Tibial nerve (tissue), 4 donors: ENCODE results near the gene KANSL3.

Source experiments
- EP300 ChIP-seq, 2 donors: sonication (generic); formaldehyde crosslinking; IDR thresholded peaks; one replicate each; pipeline ENCODE4 v1.6.1; 2017; ENCODE audit warnings: antibody characterized with exemption in 2 of 2, mild to moderate bottlenecking in 1 of 2
- POLR2A ChIP-seq, 2 donors: fragments of 450-650 bp; IDR thresholded peaks; one replicate each; pipeline ENCODE4 v1.6.1; 2017; ENCODE audit warnings: antibody characterized with exemption in 2 of 2, mild to moderate bottlenecking in 2 of 2, moderate library complexity in 2 of 2
- TF ChIP-seq, protein P1 (sequence below), 5 experiments: fragments of 200-600 bp in 3 of 5; fragments of 450-650 bp in 2 of 5; sonication (generic) in 3 of 5; IDR thresholded peaks; one replicate each; pipeline ENCODE4 v1.5.1; 2016 to 2019; ENCODE audit warnings: antibody characterized with exemption in 5 of 5, mild to moderate bottlenecking in 3 of 5, moderate library complexity in 2 of 5

DNA sequence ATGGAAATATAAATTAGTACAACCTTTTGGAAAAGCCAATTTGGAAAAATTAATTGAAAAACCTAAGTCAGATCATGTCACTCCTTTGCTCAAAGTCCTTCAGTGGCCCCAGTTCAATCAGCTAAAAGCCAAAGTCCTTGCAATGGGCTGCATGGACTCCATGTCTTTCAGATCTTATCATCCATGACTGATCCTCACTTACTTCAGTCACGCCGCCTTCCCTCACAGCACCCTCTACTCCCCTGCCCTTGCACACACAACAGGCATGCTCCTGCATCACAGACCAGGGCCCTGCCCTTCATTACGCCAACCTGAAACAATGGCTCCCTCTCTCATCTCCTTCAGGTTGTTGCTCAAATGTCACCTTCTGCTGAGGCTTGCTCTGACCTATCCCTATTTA, 15.6 kb downstream of the KANSL3 start:
- TF ChIP-seq, protein P1, sequence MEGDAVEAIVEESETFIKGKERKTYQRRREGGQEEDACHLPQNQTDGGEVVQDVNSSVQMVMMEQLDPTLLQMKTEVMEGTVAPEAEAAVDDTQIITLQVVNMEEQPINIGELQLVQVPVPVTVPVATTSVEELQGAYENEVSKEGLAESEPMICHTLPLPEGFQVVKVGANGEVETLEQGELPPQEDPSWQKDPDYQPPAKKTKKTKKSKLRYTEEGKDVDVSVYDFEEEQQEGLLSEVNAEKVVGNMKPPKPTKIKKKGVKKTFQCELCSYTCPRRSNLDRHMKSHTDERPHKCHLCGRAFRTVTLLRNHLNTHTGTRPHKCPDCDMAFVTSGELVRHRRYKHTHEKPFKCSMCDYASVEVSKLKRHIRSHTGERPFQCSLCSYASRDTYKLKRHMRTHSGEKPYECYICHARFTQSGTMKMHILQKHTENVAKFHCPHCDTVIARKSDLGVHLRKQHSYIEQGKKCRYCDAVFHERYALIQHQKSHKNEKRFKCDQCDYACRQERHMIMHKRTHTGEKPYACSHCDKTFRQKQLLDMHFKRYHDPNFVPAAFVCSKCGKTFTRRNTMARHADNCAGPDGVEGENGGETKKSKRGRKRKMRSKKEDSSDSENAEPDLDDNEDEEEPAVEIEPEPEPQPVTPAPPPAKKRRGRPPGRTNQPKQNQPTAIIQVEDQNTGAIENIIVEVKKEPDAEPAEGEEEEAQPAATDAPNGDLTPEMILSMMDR (IDR thresholded peaks at IDR 0.05), result no peak
- TF ChIP-seq EP300 (IDR thresholded peaks at IDR 0.05) (no peak), POLR2A (IDR thresholded peaks at IDR 0.05) (no peak)
